IPS-NIHi7 (cell line): ENCODE results near the gene MERTK.
A peak's percentile ranks its signal among the peaks of the same experiment; 100 is the strongest.

ENCODE experiments used
- DNase-seq: peaks from one replicate; pipeline ENCODE4 v3.0.0; 2012; ENCODE audit warnings: mixed read lengths; ENCODE audit errors: extremely low spot score

The MERTK gene

GRCh38 chr2:112075490-112076260, 177.3 kb downstream of the MERTK start:
- DNase-seq, result no peak

GRCh38 chr2:112077814-112078213, 179.4 kb downstream of the MERTK start:
- peak; percentile 31 for DNase-seq
